B cell (primary cell): Measurements from ENCODE around the gene SETD1A. TPM values are rescaled to one million over a fixed set of nuclear protein-coding genes. Genes with fewer than 3 reads are reported as not detected.

Source experiments
- ATAC-seq: fragments of 200-7000 bp; cut with Tn5 transposase; one replicate; pipeline ENCODE4 v1.10.0; 2021; ENCODE audit warnings: low read depth, mild to moderate bottlenecking, moderate number of reproducible peaks, moderate library complexity
- CTCF ChIA-PET: fragments of 350-600 bp; sonication (Branson Sonifier 250); formaldehyde crosslinking; loops from one replicate; lab custom pipeline; 2021; ENCODE audit warnings: antibody characterized with exemption, inconsistent platforms; lab: Charles Lee
- POLR2A ChIA-PET: fragments of 350-600 bp; sonication (Branson Sonifier 250); formaldehyde crosslinking; loops from one replicate; lab custom pipeline; 2021; ENCODE audit warnings: antibody characterized with exemption; lab: Charles Lee
- DNase-seq: peaks from one replicate; pipeline ENCODE4 v3.0.0; 2013
- H2AFZ ChIP-seq: 2 replicates; pipeline ENCODE4 v1.6.1; 2012; ENCODE audit warnings: mild to moderate bottlenecking, low read depth, low read length; ENCODE audit not compliant: insufficient read depth, poor library complexity, severe bottlenecking
- H3K27ac ChIP-seq, 2 donors: 1 replicate in 1 of 2; 2 replicates in 1 of 2; pipeline ENCODE4 v1.5.1; 2012 to 2013; ENCODE audit warnings: low read length in 2 of 2, mild to moderate bottlenecking in 2 of 2, moderate library complexity in 1 of 2
- H3K27me3 ChIP-seq, 4 experiments: fragments of 200-600 bp in 1 of 4; sonication (generic) in 1 of 4; replicated peaks in 1 of 4; 1 replicate in 2 of 4; 2 replicates in 2 of 4; pipeline versions ENCODE4 v1.6.1 to v1.7.0; 2013 to 2016; ENCODE audit warnings: low read length in 3 of 4, mild to moderate bottlenecking in 2 of 4, mixed read lengths in 1 of 4, moderate library complexity in 1 of 4; ENCODE audit not compliant: insufficient read depth in 4 of 4, control insufficient read depth in 3 of 4; ENCODE audit errors: control extremely low read depth in 1 of 4
- H3K36me3 ChIP-seq, 2 experiments: replicated peaks in 1 of 2; 1 replicate in 1 of 2; 2 replicates in 1 of 2; pipeline versions ENCODE4 v1.6.1 to v1.7.1; 2013; ENCODE audit warnings: low read length in 1 of 2; ENCODE audit not compliant: insufficient read depth in 2 of 2, control insufficient read depth in 1 of 2; ENCODE audit errors: control extremely low read depth in 1 of 2, extremely low read depth in 1 of 2
- H3K4me1 ChIP-seq, 2 donors: fragments of 200-600 bp in 1 of 2; sonication (generic) in 1 of 2; 1 replicate in 1 of 2; 2 replicates in 1 of 2; pipeline versions ENCODE4 v1.5.1 to v1.6.1; 2013 to 2017; ENCODE audit warnings: low read length in 2 of 2; ENCODE audit not compliant: control insufficient read depth in 2 of 2, insufficient read depth in 2 of 2
- H3K4me2 ChIP-seq: replicated peaks from 2 replicates; pipeline ENCODE3; 2012; ENCODE audit warnings: mild to moderate bottlenecking, low read depth, low read length; ENCODE audit not compliant: poor library complexity, severe bottlenecking
- H3K4me3 ChIP-seq, 5 experiments: fragments of 200-600 bp in 1 of 5; sonication (generic) in 1 of 5; 1 replicate in 3 of 5; 2 replicates in 2 of 5; pipeline versions ENCODE4 v1.5.1 to v1.7.0; 2011 to 2016; ENCODE audit warnings: low read length in 4 of 5, mild to moderate bottlenecking in 4 of 5, low read depth in 2 of 5, control low read depth in 1 of 5, moderate library complexity in 1 of 5; ENCODE audit not compliant: insufficient read depth in 1 of 5; ENCODE audit errors: control extremely low read depth in 1 of 5, extremely low read depth in 1 of 5
- H3K79me2 ChIP-seq: fragments of 200-600 bp; sonication (generic); one replicate; pipeline ENCODE4 v1.6.0; 2016; ENCODE audit warnings: low read length; ENCODE audit not compliant: control insufficient read depth, insufficient read depth
- H3K9ac ChIP-seq: fragments of 200-600 bp; sonication (generic); 2 replicates; pipeline ENCODE4 v1.6.1; 2017; ENCODE audit warnings: mild to moderate bottlenecking, low read length, moderate library complexity
- H3K9me3 ChIP-seq, 3 donors: one replicate each; pipeline versions ENCODE4 v1.6.1 to v1.7.1; 2013; ENCODE audit warnings: low read length in 2 of 3; ENCODE audit not compliant: control insufficient read depth in 2 of 3, insufficient read depth in 1 of 3; ENCODE audit errors: control extremely low read depth in 1 of 3
- H4K20me1 ChIP-seq: 2 replicates; pipeline ENCODE4 v1.6.0; 2012; ENCODE audit warnings: mild to moderate bottlenecking, low read length; ENCODE audit not compliant: insufficient read depth, control insufficient read depth, poor library complexity, severe bottlenecking
- H3K27ac Mint-ChIP-seq: one replicate; pipeline ENCODE4 v1.8.0; 2021; ENCODE audit warnings: mixed read lengths
- H3K27me3 Mint-ChIP-seq: one replicate; pipeline ENCODE4 v1.8.0; 2021; ENCODE audit warnings: mixed read lengths
- H3K4me1 Mint-ChIP-seq: one replicate; pipeline ENCODE4 v1.8.0; 2021; ENCODE audit warnings: mixed read lengths
- H3K4me3 Mint-ChIP-seq: one replicate; pipeline ENCODE4 v1.8.0; 2021; ENCODE audit warnings: mixed read lengths
- H3K9me3 Mint-ChIP-seq: one replicate; pipeline ENCODE4 v1.8.0; 2022; ENCODE audit warnings: mixed read lengths; ENCODE audit not compliant: insufficient read depth
- EZH2 ChIP-seq: IDR thresholded peaks from 2 replicates; pipeline ENCODE4 v1.6.1; 2012; ENCODE audit warnings: borderline replicate concordance, low read depth, mild to moderate bottlenecking, moderate library complexity, low read length; ENCODE audit not compliant: insufficient read depth, poor library complexity, severe bottlenecking
- WGBS: methylation state at CpG from one replicate; pipeline ENCODE4 v1.1.5; 2013; ENCODE audit warnings: missing lambda C conversion rate; ENCODE audit not compliant: insufficient coverage; 5-methylcytosine and 5-hydroxymethylcytosine counted together
- intact Hi-C: fragments of 100-400 bp; cut with micrococcal nuclease; formaldehyde crosslinking; loops from one replicate; pipeline ENCODE4 v1.10.0; 2022
- polyA plus RNA-seq: library from polyadenylated mRNA; depleted of rRNA; stranded (reverse); fragments of >200 nt; gene quantifications from 2 replicates; pipeline ENCODE4 v1.2.3, GENCODE V29; 2012
- total RNA-seq, 2 donors: library from RNA; stranded (reverse); fragments of 120-200 nt in 1 of 2; gene quantifications; 1 replicate in 1 of 2; 2 replicates in 1 of 2; pipeline versions ENCODE4 v1.2.3 to v1.2.4, GENCODE V29; 2013 to 2022
- TF ChIP-seq, protein P1 (sequence below): fragments of 200-600 bp; IDR thresholded peaks from one replicate; pipeline ENCODE4 v1.8.0; 2022; ENCODE audit warnings: antibody characterized with exemption, mild to moderate bottlenecking

SETD1A gene
- total and polyA plus RNA-seq, 2 donors (not counting 1 experiment from before 2014, with no cell fraction given), result 11.5 to 39.5 TPM

GRCh38 chr16:30947859-30948666, 9.5 kb upstream of the SETD1A start:
- H4K20me1 ChIP-seq, result peaks cover 20% of the 10 kb centered on the region
- DNase-seq, result peak; percentile 60
- TF ChIP-seq, protein P1, sequence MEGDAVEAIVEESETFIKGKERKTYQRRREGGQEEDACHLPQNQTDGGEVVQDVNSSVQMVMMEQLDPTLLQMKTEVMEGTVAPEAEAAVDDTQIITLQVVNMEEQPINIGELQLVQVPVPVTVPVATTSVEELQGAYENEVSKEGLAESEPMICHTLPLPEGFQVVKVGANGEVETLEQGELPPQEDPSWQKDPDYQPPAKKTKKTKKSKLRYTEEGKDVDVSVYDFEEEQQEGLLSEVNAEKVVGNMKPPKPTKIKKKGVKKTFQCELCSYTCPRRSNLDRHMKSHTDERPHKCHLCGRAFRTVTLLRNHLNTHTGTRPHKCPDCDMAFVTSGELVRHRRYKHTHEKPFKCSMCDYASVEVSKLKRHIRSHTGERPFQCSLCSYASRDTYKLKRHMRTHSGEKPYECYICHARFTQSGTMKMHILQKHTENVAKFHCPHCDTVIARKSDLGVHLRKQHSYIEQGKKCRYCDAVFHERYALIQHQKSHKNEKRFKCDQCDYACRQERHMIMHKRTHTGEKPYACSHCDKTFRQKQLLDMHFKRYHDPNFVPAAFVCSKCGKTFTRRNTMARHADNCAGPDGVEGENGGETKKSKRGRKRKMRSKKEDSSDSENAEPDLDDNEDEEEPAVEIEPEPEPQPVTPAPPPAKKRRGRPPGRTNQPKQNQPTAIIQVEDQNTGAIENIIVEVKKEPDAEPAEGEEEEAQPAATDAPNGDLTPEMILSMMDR, result no peak
- no peak for TF ChIP-seq EZH2
- H2AFZ ChIP-seq, result peak overlapping the region; percentile 84
- H3K4me1 Mint-ChIP-seq, result peaks cover 21% of the 10 kb centered on the region
- no peaks in the 10 kb centered on the region for H3K9me3 ChIP-seq
- no peaks in the 10 kb centered on the region for H3K27me3 ChIP-seq
- H3K27me3 Mint-ChIP-seq, result no peaks in the 10 kb centered on the region
- peaks cover 14 to 31% of the 10 kb centered on the region in 2 donors for H3K4me1 ChIP-seq
- H3K4me2 ChIP-seq, result peak overlapping the region; percentile 94
- peak; percentile 25 for ATAC-seq
- intact Hi-C loops, result loop anchor here (2.0 to 5.0 kb wide), 3 partner anchors 25 to 921 kb away; partner anchors contain the start of genes CFAP119, FBXL19 and RNF40
- H3K27ac ChIP-seq, result peak overlapping the region; percentile 61 to 78
- H3K4me3 Mint-ChIP-seq, result peak overlapping the region; percentile 95
- H3K9me3 Mint-ChIP-seq, result no peaks in the 10 kb centered on the region
- WGBS, result 82% methylated on average over 18 of the region's 44 CpGs
- peak overlapping the region in 4 of 5 experiments; percentile 60 to 93 (median 80) for H3K4me3 ChIP-seq
- peak overlapping the region; percentile 89 for H3K27ac Mint-ChIP-seq
- POLR2A ChIA-PET, result interaction anchor here (0.6 kb wide), 1 partner anchor 376 kb away, joined by 3 read pairs; no protein-coding TSS in a partner anchor
- CTCF ChIA-PET, result no interaction called here
- peaks cover 29% of the 10 kb centered on the region for H3K79me2 ChIP-seq
- H3K36me3 ChIP-seq, result peaks cover 0 to 6% of the 10 kb centered on the region in 2 experiments
- peak overlapping the region; percentile 81 for H3K9ac ChIP-seq
